GM12878 (cell line): ENCODE results near the gene CUEDC1. TPM values are rescaled to one million over a fixed set of nuclear protein-coding genes. Genes with fewer than 3 reads are reported as not detected.

ENCODE experiments used
- ATAC-seq: fragments of 200-7000 bp; cut with Tn5 transposase; 3 replicates; pipeline ENCODE4 v1.9.1; 2020; ENCODE audit warnings: mild to moderate bottlenecking, moderate library complexity
- BruUV-seq: library from RNA; stranded (reverse); fragments of 400-500 nt; replicated peaks from 2 replicates; lab custom pipeline; 2021; lab: Mats Ljungman, UMichigan
- CTCF ChIA-PET: fragments of 300-600 bp; sonication (Branson Sonifier 250); formaldehyde crosslinking; extraction: SDS; loops from one replicate; lab custom pipeline; 2021; ENCODE audit warnings: inconsistent platforms; lab: Yijun Ruan, JAX
- POLR2A ChIA-PET: fragments of 350-600 bp; formaldehyde crosslinking; extraction: SDS; loops from one replicate; lab custom pipeline; 2021; ENCODE audit warnings: inconsistent platforms; lab: Charles Lee
- RAD21 ChIA-PET: fragments of 300-600 bp; sonication (Branson Sonifier 250); formaldehyde crosslinking; loops from one replicate; lab custom pipeline; 2023; ENCODE audit warnings: antibody characterized with exemption; ENCODE audit not compliant: unreplicated experiment; lab: Charles Lee
- SMC1A ChIA-PET: fragments of 300-600 bp; sonication (Branson Sonifier 250); formaldehyde crosslinking; loops from one replicate; lab custom pipeline; 2023; ENCODE audit not compliant: unreplicated experiment, uncharacterized antibody; lab: Charles Lee
- DNase-seq: peaks from one replicate; pipeline ENCODE4 v3.0.0-alpha.2; 2011; ENCODE audit warnings: low read depth, low spot score
- FAIRE-seq: peaks from 3 replicates; lab custom pipeline; 2011; peaks lifted over from hg19 to GRCh38; lab: Jason Lieb, UNC
- H2AFZ ChIP-seq: 2 replicates; pipeline ENCODE4 v1.6.0; 2011; ENCODE audit warnings: low read depth, low read length, control low read depth; ENCODE audit not compliant: control insufficient read depth
- H3K27ac ChIP-seq: 2 replicates; pipeline ENCODE4 v1.5.1; 2011; ENCODE audit warnings: control low read depth; ENCODE audit not compliant: control insufficient read depth, insufficient read depth
- H3K27me3 ChIP-seq, 2 experiments: replicated peaks in 1 of 2; 2 replicates each; pipeline versions ENCODE4 v1.6.0 to v1.6.1; 2011; ENCODE audit warnings: low read length in 1 of 2; ENCODE audit not compliant: control insufficient read depth in 2 of 2, insufficient read depth in 2 of 2
- H3K36me3 ChIP-seq, 2 experiments: 2 replicates each; pipeline ENCODE4 v1.5.1; 2011; ENCODE audit warnings: low read length in 1 of 2; ENCODE audit not compliant: control insufficient read depth in 2 of 2, insufficient read depth in 2 of 2
- H3K4me1 ChIP-seq: 2 replicates; pipeline ENCODE4 v1.6.1; 2011; ENCODE audit warnings: mild to moderate bottlenecking, low read length, moderate library complexity, mixed read lengths; ENCODE audit not compliant: control insufficient read depth, insufficient read depth
- H3K4me2 ChIP-seq: 2 replicates; pipeline ENCODE4 v1.6.0; 2011; ENCODE audit warnings: control low read depth; ENCODE audit not compliant: control insufficient read depth, insufficient read depth
- H3K4me3 ChIP-seq: fragments of 200-600 bp; sonication (generic); 2 replicates; pipeline ENCODE4 v1.5.1; 2016
- H3K79me2 ChIP-seq: 2 replicates; pipeline ENCODE4 v1.6.0; 2011; ENCODE audit warnings: low read length; ENCODE audit not compliant: control insufficient read depth, insufficient read depth
- H3K9ac ChIP-seq: 2 replicates; pipeline ENCODE4 v1.8.0; 2011; ENCODE audit warnings: low read length, control low read depth, mixed read lengths; ENCODE audit not compliant: control insufficient read depth, insufficient read depth
- H3K9me3 ChIP-seq: replicated peaks from 3 replicates; pipeline ENCODE4 v1.5.1; 2011; ENCODE audit warnings: mild to moderate bottlenecking, low read length; ENCODE audit not compliant: control insufficient read depth, insufficient read depth
- H4K20me1 ChIP-seq: 2 replicates; pipeline ENCODE4 v1.6.0; 2011; ENCODE audit not compliant: control insufficient read depth, insufficient read depth
- E2F8 ChIP-seq: fragments of 450-650 bp; IDR thresholded peaks from 2 replicates; pipeline ENCODE4 v1.6.1; 2018; ENCODE audit warnings: mild to moderate bottlenecking, low read depth, moderate library complexity; ENCODE audit not compliant: partially characterized antibody
- HDAC6 ChIP-seq: fragments of 200-600 bp; sonication (generic); IDR thresholded peaks from one replicate; pipeline ENCODE4 v1.8.0; 2017; ENCODE audit warnings: antibody characterized with exemption; ENCODE audit not compliant: unreplicated experiment
- PRDM15 ChIP-seq: fragments of 450-650 bp; formaldehyde crosslinking; IDR thresholded peaks from 2 replicates; pipeline ENCODE4 v1.4.0; 2020; ENCODE audit warnings: mild to moderate bottlenecking, moderate library complexity
- RB1 ChIP-seq: fragments of 450-650 bp; formaldehyde crosslinking; IDR thresholded peaks from 2 replicates; pipeline ENCODE4 v1.6.1; 2017; ENCODE audit warnings: mild to moderate bottlenecking, borderline replicate concordance
- RCOR1 ChIP-seq: conservative IDR thresholded peaks from 2 replicates; pipeline ENCODE4 v1.6.1; 2012; ENCODE audit warnings: low read depth, low read length, improper control_type of control experiment
- RFX5 ChIP-seq: IDR thresholded peaks from 2 replicates; pipeline ENCODE4 v1.6.1; 2011; ENCODE audit warnings: low read depth, low read length, improper control_type of control experiment
- STAT3 ChIP-seq: IDR thresholded peaks from 2 replicates; pipeline ENCODE4 v1.6.1; 2011; ENCODE audit warnings: low read depth, low read length, improper control_type of control experiment
- ZBTB40 ChIP-seq: fragments of 450-650 bp; IDR thresholded peaks from 2 replicates; pipeline ENCODE4 v1.6.1; 2016; ENCODE audit warnings: mild to moderate bottlenecking, moderate library complexity, borderline replicate concordance
- WGBS: methylation state at CpG from one replicate; pipeline ENCODE4 v1.1.6; 2016; ENCODE audit warnings: low lambda C conversion rate; ENCODE audit not compliant: insufficient replicate concordance, insufficient coverage; ENCODE audit errors: missing lambda C conversion rate; 5-methylcytosine and 5-hydroxymethylcytosine counted together
- in situ Hi-C: fragments of 300-500 bp; cut with MboI; formaldehyde crosslinking; loops from 9 replicates; pipeline ENCODE4 v1.14.3; 2018; ENCODE audit warnings: mixed read lengths
- intact Hi-C: fragments of 100-400 bp; cut with micrococcal nuclease; formaldehyde crosslinking; loops from one replicate; pipeline ENCODE4 v1.14.2; 2022; ENCODE audit not compliant: unreplicated experiment
- polyA plus RNA-seq, 11 experiments: library from polyadenylated mRNA; depleted of rRNA in 4 of 11; unstranded in 6 of 11; stranded (reverse) in 5 of 11; fragments of >200 nt; fragmentation: Nextera tagmentation in 4 of 11; fragmentation: Illumina TruSeq in 1 of 11; extraction: Ambion mirVana in 4 of 11; extraction: Trizol in 1 of 11; gene quantifications; 1 replicate in 1 of 11; 2 replicates in 10 of 11; pipeline versions ENCODE4 v1.2.1 to v1.2.3, GENCODE V29; 2011 to 2016; ENCODE audit warnings: inconsistent platforms in 2 of 11, missing spikeins in 2 of 11, low read depth in 1 of 11
- total RNA-seq, 4 experiments: library from RNA; depleted of rRNA in 3 of 4; stranded (reverse); fragments of >200 nt in 3 of 4; fragmentation: Illumina TruSeq in 1 of 4; extraction: Trizol in 1 of 4; gene quantifications; 2 replicates each; pipeline versions ENCODE4 v1.2.1 to v1.2.3, GENCODE V29; 2013 to 2021

CUEDC1 gene
- total and polyA plus RNA-seq, 10 of the 15 experiments (the other 5 are each of a cell fraction or from before 2014, with no cell fraction given) = 0.24 to 7.4 (median 1.8) TPM

GRCh38 chr17:57944908-57945307, 10.3 kb downstream of the CUEDC1 start:
- Histone ChIP-seq H3K4me2 (no peak overlapping the region), H2AFZ (no peak overlapping the region), H3K4me1 (peaks cover 64% of the 10 kb centered on the region), H3K36me3 (no peaks in the 10 kb centered on the region), H3K4me3 (no peak overlapping the region), H3K9me3 (no peaks in the 10 kb centered on the region), H3K27ac (no peak overlapping the region), H3K79me2 (no peaks in the 10 kb centered on the region), H3K27me3 (no peaks in the 10 kb centered on the region), H3K9ac (no peak overlapping the region), H4K20me1 (no peaks in the 10 kb centered on the region; the same call in 1 of the 2 replicates)
- CTCF ChIA-PET = interaction anchor here (0.7 to 6.7 kb wide), 5 partner anchors 22 to 88 kb away, joined by 3 to 55 read pairs (median 3); no protein-coding TSS in a partner anchor
- no peak for DNase-seq
- 88% methylated on average over 6 of the region's 6 CpGs for WGBS
- ATAC-seq = no peak
- POLR2A ChIA-PET = no interaction called here
- SMC1A ChIA-PET = interaction anchor here (0.8 to 10.2 kb wide), 8 partner anchors 6 to 85 kb away, joined by 3 to 138 read pairs (median 24); partner anchors contain the start of gene CUEDC1
- intact Hi-C loops (loop anchor here (5.0 kb wide), 1 partner anchor 42 kb away; the partner anchor contains the start of gene VEZF1), in situ Hi-C loops (no loop called here)
- no TSS peak for BruUV-seq
- FAIRE-seq = no peak
- RAD21 ChIA-PET = interaction anchor here (0.8 to 6.9 kb wide), 3 partner anchors 43 to 84 kb away, joined by 3 to 100 read pairs (median 3); no protein-coding TSS in a partner anchor
- no peak for TF ChIP-seq RB1
- TF ChIP-seq HDAC6 = no peak
- no peak for TF ChIP-seq ZBTB40
- TF ChIP-seq RCOR1 = no peak
- no peak for TF ChIP-seq STAT3
- TF ChIP-seq PRDM15 (CRISPR knock-in tag) = no peak
- no peak for TF ChIP-seq RFX5
- no peak for TF ChIP-seq E2F8
